GM12878 (cell line): Measurements from ENCODE around the gene GRIA4. TPM values are rescaled to one million over a fixed set of nuclear protein-coding genes. Genes with fewer than 3 reads are reported as not detected.

Experiments
- ASH2L ChIP-seq: fragments of 300-600, 200-600 bp; sonication (generic); IDR thresholded peaks from 2 replicates; pipeline ENCODE4 v1.6.1; 2017; ENCODE audit warnings: low read depth, mild to moderate bottlenecking, borderline replicate concordance
- CBX5 ChIP-seq: sonication (generic); IDR thresholded peaks from 2 replicates; pipeline ENCODE4 v1.6.1; 2016; ENCODE audit warnings: low read depth, moderate library complexity, mild to moderate bottlenecking, inconsistent platforms
- HCFC1 ChIP-seq: fragments of 150-350 bp; IDR thresholded peaks from 2 replicates; pipeline ENCODE4 v1.6.1; 2014; ENCODE audit warnings: low read length
- HDGF ChIP-seq: fragments of 450-650 bp; IDR thresholded peaks from 2 replicates; pipeline ENCODE4 v1.6.1; 2016; ENCODE audit warnings: antibody characterized with exemption
- IKZF1 ChIP-seq: fragments of 450-650 bp; conservative IDR thresholded peaks from 2 replicates; pipeline ENCODE4 v1.6.1; 2017; ENCODE audit warnings: antibody characterized with exemption, mild to moderate bottlenecking
- IKZF2 ChIP-seq, 2 experiments: fragments of 450-650 bp; IDR thresholded peaks; 2 replicates each; pipeline ENCODE4 v1.6.1; 2017; ENCODE audit warnings: mild to moderate bottlenecking in 2 of 2, moderate library complexity in 2 of 2
- MEF2A ChIP-seq: IDR thresholded peaks from 2 replicates; pipeline ENCODE4 v1.6.1; 2011; ENCODE audit warnings: low read depth, mild to moderate bottlenecking, low read length, moderate library complexity; ENCODE audit not compliant: insufficient read depth
- RBBP5 ChIP-seq: fragments of 200-600 bp; sonication (generic); conservative IDR thresholded peaks from 2 replicates; pipeline ENCODE4 v1.6.1; 2016
- RELA ChIP-seq: fragments of 450-650 bp; IDR thresholded peaks from 2 replicates; pipeline ENCODE4 v1.8.0; 2014; ENCODE audit warnings: borderline replicate concordance; ENCODE audit not compliant: partially characterized antibody
- SMAD5 ChIP-seq: IDR thresholded peaks from 2 replicates; pipeline ENCODE4 v1.6.1; 2016; ENCODE audit warnings: antibody characterized with exemption, low read depth
- SREBF1 ChIP-seq: IDR thresholded peaks from 2 replicates; pipeline ENCODE4 v1.6.1; 2012; ENCODE audit warnings: mild to moderate bottlenecking, low read length
- TCF7 ChIP-seq: IDR thresholded peaks from 2 replicates; pipeline ENCODE4 v1.6.1; 2014; ENCODE audit warnings: antibody characterized with exemption, borderline replicate concordance
- YBX1 ChIP-seq: fragments of 450-650 bp; IDR thresholded peaks from 2 replicates; pipeline ENCODE4 v1.6.1; 2016; ENCODE audit warnings: antibody characterized with exemption
- ZNF384 ChIP-seq: IDR thresholded peaks from 2 replicates; pipeline ENCODE4 v1.6.1; 2012; ENCODE audit warnings: low read depth, mild to moderate bottlenecking, low read length, improper control_type of control experiment, borderline replicate concordance
- ZZZ3 ChIP-seq: IDR thresholded peaks from 2 replicates; pipeline ENCODE4 v1.6.1; 2011; ENCODE audit warnings: low read depth; ENCODE audit not compliant: control insufficient read depth, insufficient read length
- polyA plus RNA-seq, 11 experiments: library from polyadenylated mRNA; depleted of rRNA in 4 of 11; unstranded in 6 of 11; stranded (reverse) in 5 of 11; fragments of >200 nt; fragmentation: Nextera tagmentation in 4 of 11; fragmentation: Illumina TruSeq in 1 of 11; extraction: Ambion mirVana in 4 of 11; extraction: Trizol in 1 of 11; gene quantifications; 1 replicate in 1 of 11; 2 replicates in 10 of 11; pipeline versions ENCODE4 v1.2.1 to v1.2.3, GENCODE V29; 2011 to 2016; ENCODE audit warnings: inconsistent platforms in 2 of 11, missing spikeins in 2 of 11, low read depth in 1 of 11
- total RNA-seq, 4 experiments: library from RNA; depleted of rRNA in 3 of 4; stranded (reverse); fragments of >200 nt in 3 of 4; fragmentation: Illumina TruSeq in 1 of 4; extraction: Trizol in 1 of 4; gene quantifications; 2 replicates each; pipeline versions ENCODE4 v1.2.1 to v1.2.3, GENCODE V29; 2013 to 2021
- TF ChIP-seq, protein P1 (sequence below): fragments of 450-650 bp; conservative IDR thresholded peaks from 2 replicates; pipeline ENCODE4 v1.6.1; 2017; ENCODE audit warnings: mild to moderate bottlenecking, moderate library complexity
- TF ChIP-seq, protein P2 (sequence below): IDR thresholded peaks from 2 replicates; pipeline ENCODE4 v1.6.1; 2011; ENCODE audit warnings: low read depth, mild to moderate bottlenecking, low read length, moderate library complexity, borderline replicate concordance; ENCODE audit errors: extremely low read depth
- TF ChIP-seq, protein P3 (sequence below): fragments of 450-650 bp; IDR thresholded peaks from 2 replicates; pipeline ENCODE4 v1.6.1; 2017; ENCODE audit warnings: mild to moderate bottlenecking, moderate library complexity
- TF ChIP-seq, protein P4 (sequence below): fragments of 450-650 bp; IDR thresholded peaks from 2 replicates; pipeline ENCODE4 v1.6.1; 2017; ENCODE audit warnings: mild to moderate bottlenecking, low read depth, inconsistent platforms; ENCODE audit not compliant: poor library complexity, severe bottlenecking
- TF ChIP-seq, protein P5 (sequence below): fragments of 450-650 bp; IDR thresholded peaks from 2 replicates; pipeline ENCODE4 v1.6.1; 2016; ENCODE audit warnings: mild to moderate bottlenecking

The GRIA4 gene
- total and polyA plus RNA-seq, 10 of the 15 experiments (the other 5 are each of a cell fraction or from before 2014, with no cell fraction given), result 0.04 TPM; not detected in 9

DNA sequence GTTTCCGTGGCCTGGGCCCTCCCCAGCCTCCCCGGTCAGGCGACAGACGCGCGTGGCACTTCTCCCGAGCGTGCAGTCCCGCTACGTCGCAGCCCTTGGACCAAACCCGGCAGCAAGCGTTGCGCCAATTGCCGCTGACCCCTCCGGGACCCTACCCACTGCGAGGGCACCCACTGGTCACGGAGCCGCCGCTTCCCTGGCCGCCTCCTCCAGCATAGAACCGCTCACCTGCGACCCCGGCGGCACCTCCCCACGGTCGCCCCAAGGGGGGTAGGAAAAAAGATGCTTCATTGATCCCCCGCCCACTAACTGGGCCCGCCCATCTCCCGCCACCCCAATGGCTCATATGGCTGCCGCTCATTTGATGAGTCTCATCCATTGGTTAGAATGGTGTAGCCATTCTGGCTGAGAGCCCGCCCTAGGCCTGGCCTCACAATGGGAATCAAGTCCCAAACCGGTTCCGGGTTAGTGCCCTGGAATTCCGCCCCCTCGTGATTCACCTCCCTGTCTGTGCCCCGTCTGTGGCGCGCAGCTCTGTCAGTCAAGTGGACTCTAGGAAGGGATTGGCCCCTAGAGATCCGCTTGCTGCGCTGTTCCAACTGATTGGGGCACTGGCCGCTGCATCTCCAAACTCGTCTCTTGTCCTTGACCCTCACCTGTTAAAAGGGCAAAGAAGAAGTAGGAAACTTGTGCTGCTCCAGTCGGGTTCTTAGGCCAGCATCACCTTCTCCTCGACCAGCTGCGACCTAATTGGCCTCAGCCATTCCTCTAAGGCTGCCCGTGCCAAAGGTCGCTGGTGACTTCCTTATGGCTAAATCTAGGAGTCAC is 412.3 kb downstream of the GRIA4 start, which contains the start of gene MSANTD4 (continued):
- TF ChIP-seq, protein P1, sequence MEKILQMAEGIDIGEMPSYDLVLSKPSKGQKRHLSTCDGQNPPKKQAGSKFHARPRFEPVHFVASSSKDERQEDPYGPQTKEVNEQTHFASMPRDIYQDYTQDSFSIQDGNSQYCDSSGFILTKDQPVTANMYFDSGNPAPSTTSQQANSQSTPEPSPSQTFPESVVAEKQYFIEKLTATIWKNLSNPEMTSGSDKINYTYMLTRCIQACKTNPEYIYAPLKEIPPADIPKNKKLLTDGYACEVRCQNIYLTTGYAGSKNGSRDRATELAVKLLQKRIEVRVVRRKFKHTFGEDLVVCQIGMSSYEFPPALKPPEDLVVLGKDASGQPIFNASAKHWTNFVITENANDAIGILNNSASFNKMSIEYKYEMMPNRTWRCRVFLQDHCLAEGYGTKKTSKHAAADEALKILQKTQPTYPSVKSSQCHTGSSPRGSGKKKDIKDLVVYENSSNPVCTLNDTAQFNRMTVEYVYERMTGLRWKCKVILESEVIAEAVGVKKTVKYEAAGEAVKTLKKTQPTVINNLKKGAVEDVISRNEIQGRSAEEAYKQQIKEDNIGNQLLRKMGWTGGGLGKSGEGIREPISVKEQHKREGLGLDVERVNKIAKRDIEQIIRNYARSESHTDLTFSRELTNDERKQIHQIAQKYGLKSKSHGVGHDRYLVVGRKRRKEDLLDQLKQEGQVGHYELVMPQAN, result peak; percentile 45; the same call in 1 of the 2 replicates
- TF ChIP-seq RBBP5 (no peak), MEF2A (no peak), IKZF2 (IDR thresholded peaks at IDR 0.05) (peak; percentile 25 to 63; a peak in 2 of 4 replicates), IKZF1 (peak; percentile 68), RELA (peak; percentile 53), TCF7 (no peak), ZNF384 (peak; percentile 81; the same call in 1 of the 2 replicates), CBX5 (peak; percentile 24; the same call in 1 of the 2 replicates), ASH2L (peak; percentile 60; the same call in 1 of the 2 replicates), SREBF1 (no peak), SMAD5 (no peak), ZZZ3 (no peak), HDGF (no peak), HCFC1 (peak; percentile 57), YBX1 (no peak)
- TF ChIP-seq, protein P2, sequence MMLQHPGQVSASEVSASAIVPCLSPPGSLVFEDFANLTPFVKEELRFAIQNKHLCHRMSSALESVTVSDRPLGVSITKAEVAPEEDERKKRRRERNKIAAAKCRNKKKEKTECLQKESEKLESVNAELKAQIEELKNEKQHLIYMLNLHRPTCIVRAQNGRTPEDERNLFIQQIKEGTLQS, result no peak
- TF ChIP-seq, protein P3, sequence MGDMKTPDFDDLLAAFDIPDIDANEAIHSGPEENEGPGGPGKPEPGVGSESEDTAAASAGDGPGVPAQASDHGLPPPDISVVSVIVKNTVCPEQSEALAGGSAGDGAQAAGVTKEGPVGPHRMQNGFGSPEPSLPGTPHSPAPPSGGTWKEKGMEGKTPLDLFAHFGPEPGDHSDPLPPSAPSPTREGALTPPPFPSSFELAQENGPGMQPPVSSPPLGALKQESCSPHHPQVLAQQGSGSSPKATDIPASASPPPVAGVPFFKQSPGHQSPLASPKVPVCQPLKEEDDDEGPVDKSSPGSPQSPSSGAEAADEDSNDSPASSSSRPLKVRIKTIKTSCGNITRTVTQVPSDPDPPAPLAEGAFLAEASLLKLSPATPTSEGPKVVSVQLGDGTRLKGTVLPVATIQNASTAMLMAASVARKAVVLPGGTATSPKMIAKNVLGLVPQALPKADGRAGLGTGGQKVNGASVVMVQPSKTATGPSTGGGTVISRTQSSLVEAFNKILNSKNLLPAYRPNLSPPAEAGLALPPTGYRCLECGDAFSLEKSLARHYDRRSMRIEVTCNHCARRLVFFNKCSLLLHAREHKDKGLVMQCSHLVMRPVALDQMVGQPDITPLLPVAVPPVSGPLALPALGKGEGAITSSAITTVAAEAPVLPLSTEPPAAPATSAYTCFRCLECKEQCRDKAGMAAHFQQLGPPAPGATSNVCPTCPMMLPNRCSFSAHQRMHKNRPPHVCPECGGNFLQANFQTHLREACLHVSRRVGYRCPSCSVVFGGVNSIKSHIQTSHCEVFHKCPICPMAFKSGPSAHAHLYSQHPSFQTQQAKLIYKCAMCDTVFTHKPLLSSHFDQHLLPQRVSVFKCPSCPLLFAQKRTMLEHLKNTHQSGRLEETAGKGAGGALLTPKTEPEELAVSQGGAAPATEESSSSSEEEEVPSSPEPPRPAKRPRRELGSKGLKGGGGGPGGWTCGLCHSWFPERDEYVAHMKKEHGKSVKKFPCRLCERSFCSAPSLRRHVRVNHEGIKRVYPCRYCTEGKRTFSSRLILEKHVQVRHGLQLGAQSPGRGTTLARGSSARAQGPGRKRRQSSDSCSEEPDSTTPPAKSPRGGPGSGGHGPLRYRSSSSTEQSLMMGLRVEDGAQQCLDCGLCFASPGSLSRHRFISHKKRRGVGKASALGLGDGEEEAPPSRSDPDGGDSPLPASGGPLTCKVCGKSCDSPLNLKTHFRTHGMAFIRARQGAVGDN, result no peak; the same call in 1 of the 2 replicates
- TF ChIP-seq, protein P4, sequence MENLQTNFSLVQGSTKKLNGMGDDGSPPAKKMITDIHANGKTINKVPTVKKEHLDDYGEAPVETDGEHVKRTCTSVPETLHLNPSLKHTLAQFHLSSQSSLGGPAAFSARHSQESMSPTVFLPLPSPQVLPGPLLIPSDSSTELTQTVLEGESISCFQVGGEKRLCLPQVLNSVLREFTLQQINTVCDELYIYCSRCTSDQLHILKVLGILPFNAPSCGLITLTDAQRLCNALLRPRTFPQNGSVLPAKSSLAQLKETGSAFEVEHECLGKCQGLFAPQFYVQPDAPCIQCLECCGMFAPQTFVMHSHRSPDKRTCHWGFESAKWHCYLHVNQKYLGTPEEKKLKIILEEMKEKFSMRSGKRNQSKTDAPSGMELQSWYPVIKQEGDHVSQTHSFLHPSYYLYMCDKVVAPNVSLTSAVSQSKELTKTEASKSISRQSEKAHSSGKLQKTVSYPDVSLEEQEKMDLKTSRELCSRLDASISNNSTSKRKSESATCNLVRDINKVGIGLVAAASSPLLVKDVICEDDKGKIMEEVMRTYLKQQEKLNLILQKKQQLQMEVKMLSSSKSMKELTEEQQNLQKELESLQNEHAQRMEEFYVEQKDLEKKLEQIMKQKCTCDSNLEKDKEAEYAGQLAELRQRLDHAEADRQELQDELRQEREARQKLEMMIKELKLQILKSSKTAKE, result peak; percentile 57
- TF ChIP-seq, protein P5, sequence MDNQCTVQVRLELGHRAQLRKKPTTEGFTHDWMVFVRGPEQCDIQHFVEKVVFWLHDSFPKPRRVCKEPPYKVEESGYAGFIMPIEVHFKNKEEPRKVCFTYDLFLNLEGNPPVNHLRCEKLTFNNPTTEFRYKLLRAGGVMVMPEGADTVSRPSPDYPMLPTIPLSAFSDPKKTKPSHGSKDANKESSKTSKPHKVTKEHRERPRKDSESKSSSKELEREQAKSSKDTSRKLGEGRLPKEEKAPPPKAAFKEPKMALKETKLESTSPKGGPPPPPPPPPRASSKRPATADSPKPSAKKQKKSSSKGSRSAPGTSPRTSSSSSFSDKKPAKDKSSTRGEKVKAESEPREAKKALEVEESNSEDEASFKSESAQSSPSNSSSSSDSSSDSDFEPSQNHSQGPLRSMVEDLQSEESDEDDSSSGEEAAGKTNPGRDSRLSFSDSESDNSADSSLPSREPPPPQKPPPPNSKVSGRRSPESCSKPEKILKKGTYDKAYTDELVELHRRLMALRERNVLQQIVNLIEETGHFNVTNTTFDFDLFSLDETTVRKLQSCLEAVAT, result peak; percentile 95
